Ramos (cell line): Measurements from ENCODE around the gene LIN52.

Experiments
- in situ Hi-C: fragments of 300-500 bp; cut with MboI; formaldehyde crosslinking; loops from one replicate; pipeline ENCODE4 v1.14.3; 2022; ENCODE audit warnings: low sequenced_read_pairs; ENCODE audit not compliant: unreplicated experiment

LIN52 gene

GRCh38 chr14:74084277-74085046, at the start of gene LIN52, which contains the start of gene ALDH6A1:
Gene LIN52 (plus strand): TSS chr14:74084956. CDS start chr14:74084975, 19 bp downstream.
Gene ALDH6A1 (minus strand): TSS chr14:74084453. CDS start chr14:74084394, 59 bp downstream.
- in situ Hi-C loops, result no loop called here

GRCh38 chr14:74035556-74035955, 49.2 kb upstream of the LIN52 start:
- in situ Hi-C loops, result no loop called here

- in situ Hi-C loops, result no loop called here
Measured at GRCh38 chr14:74038020-74038859, 46.5 kb upstream of the LIN52 start.

- in situ Hi-C loops, result no loop called here
Measured at GRCh38 chr14:74042296-74042695, 42.5 kb upstream of the LIN52 start.

GRCh38 chr14:74045522-74045921, 39.2 kb upstream of the LIN52 start:
- in situ Hi-C loops, result no loop called here

- in situ Hi-C loops, result no loop called here
Measured at GRCh38 chr14:74048281-74048680, 36.5 kb upstream of the LIN52 start.

- in situ Hi-C loops, result no loop called here
Measured at GRCh38 chr14:74049876-74050495, 34.8 kb upstream of the LIN52 start.

- in situ Hi-C loops, result no loop called here
Measured at GRCh38 chr14:74062809-74063150, 22.0 kb upstream of the LIN52 start.

GRCh38 chr14:74064426-74064825, 20.3 kb upstream of the LIN52 start:
- in situ Hi-C loops, result no loop called here

- in situ Hi-C loops, result no loop called here
Measured at GRCh38 chr14:74064883-74065282, 19.9 kb upstream of the LIN52 start.

GRCh38 chr14:74065746-74066575, 18.8 kb upstream of the LIN52 start:
- in situ Hi-C loops, result no loop called here

GRCh38 chr14:74077401-74077800, 7.4 kb upstream of the LIN52 start:
- in situ Hi-C loops, result no loop called here

- in situ Hi-C loops, result no loop called here
Measured at GRCh38 chr14:74080820-74081460, 3.8 kb upstream of the LIN52 start.

- in situ Hi-C loops, result no loop called here
Measured at GRCh38 chr14:74081491-74081890, 3.3 kb upstream of the LIN52 start.

- in situ Hi-C loops, result no loop called here
Measured at GRCh38 chr14:74083161-74083560, 1.6 kb upstream of the LIN52 start.

- in situ Hi-C loops, result no loop called here
Measured at GRCh38 chr14:74083784-74084276, 926 bp upstream of the LIN52 start.

- in situ Hi-C loops, result no loop called here
Measured at GRCh38 chr14:74085047-74085637, 386 bp downstream of the LIN52 start.

- in situ Hi-C loops, result no loop called here
Measured at GRCh38 chr14:74085828-74086227, 1.1 kb downstream of the LIN52 start.
